DND-41 (cell line): Measurements from ENCODE around the gene CSNK1G2.

ENCODE experiments used
- CTCF ChIP-seq: IDR thresholded peaks from 2 replicates; pipeline ENCODE4 v1.5.1; 2012; ENCODE audit warnings: borderline replicate concordance, low read length, moderate library complexity, mild to moderate bottlenecking; ENCODE audit not compliant: poor library complexity, severe bottlenecking; ENCODE audit errors: extremely low read depth
- EZH2 ChIP-seq: IDR thresholded peaks from 3 replicates; pipeline ENCODE4 v1.6.1; 2012; ENCODE audit warnings: borderline replicate concordance, low read depth, mild to moderate bottlenecking, moderate library complexity, low read length, inconsistent platforms; ENCODE audit not compliant: severe bottlenecking

GRCh38 chr19:1905110-1905862, 35.7 kb upstream of the CSNK1G2 start, which contains the start of the genes ADAT3 and SCAMP4:
- TF ChIP-seq EZH2 (no peak), CTCF (no peak)
